H9 (cell line): ENCODE results near the gene SEMA4C. TPM values are rescaled to one million over a fixed set of nuclear protein-coding genes. Genes with fewer than 3 reads are reported as not detected.

Experiments
- DNase-seq: peaks from one replicate; pipeline ENCODE4 v3.0.0-alpha.2; 2017
- H2AFZ ChIP-seq: one replicate; pipeline ENCODE4 v1.6.1; 2013; ENCODE audit warnings: mild to moderate bottlenecking, low read length, control low read depth, moderate library complexity
- H2AK5ac ChIP-seq: 2 replicates; pipeline ENCODE4 v1.6.1; 2013; ENCODE audit warnings: low read length, control low read depth, mixed read lengths; ENCODE audit not compliant: insufficient read length
- H2BK120ac ChIP-seq: one replicate; pipeline ENCODE4 v1.6.1; 2013; ENCODE audit warnings: low read depth, mild to moderate bottlenecking, low read length, control low read depth, inconsistent platforms; ENCODE audit not compliant: poor library complexity, severe bottlenecking
- H2BK12ac ChIP-seq: 2 replicates; pipeline ENCODE4 v1.6.1; 2013; ENCODE audit warnings: low read length, control low read depth, mixed read lengths, low read depth; ENCODE audit not compliant: insufficient read length
- H2BK15ac ChIP-seq: 2 replicates; pipeline ENCODE4 v1.6.1; 2013; ENCODE audit warnings: low read depth, low read length, control low read depth
- H2BK20ac ChIP-seq: one replicate; pipeline ENCODE4 v1.6.1; 2013; ENCODE audit warnings: low read depth, mild to moderate bottlenecking, low read length, control low read depth, inconsistent platforms; ENCODE audit not compliant: poor library complexity, severe bottlenecking
- H2BK5ac ChIP-seq: 2 replicates; pipeline ENCODE4 v1.6.1; 2013; ENCODE audit warnings: low read length, control low read depth, mixed read lengths; ENCODE audit not compliant: insufficient read length
- H3K14ac ChIP-seq: 2 replicates; pipeline ENCODE4 v1.6.1; 2013; ENCODE audit warnings: low read length, control low read depth; ENCODE audit not compliant: insufficient read depth
- H3K18ac ChIP-seq: 2 replicates; pipeline ENCODE4 v1.6.1; 2013; ENCODE audit warnings: low read depth, mild to moderate bottlenecking, mixed read lengths, low read length, control low read depth; ENCODE audit not compliant: insufficient read length
- H3K23ac ChIP-seq: 2 replicates; pipeline ENCODE4 v1.6.1; 2013; ENCODE audit warnings: low read length, control low read depth, mixed read lengths, low read depth; ENCODE audit not compliant: insufficient read length
- H3K23me2 ChIP-seq: 2 replicates; pipeline ENCODE4 v1.6.1; 2013; ENCODE audit warnings: low read depth, mild to moderate bottlenecking, mixed read lengths, low read length, control low read depth; ENCODE audit not compliant: insufficient read length, poor library complexity, severe bottlenecking
- H3K27ac ChIP-seq: 2 replicates; pipeline ENCODE4 v1.5.1; 2013; ENCODE audit warnings: low read length, control low read depth, mixed read lengths, low read depth; ENCODE audit not compliant: insufficient read length
- H3K27me3 ChIP-seq: 2 replicates; pipeline ENCODE4 v1.6.1; 2013; ENCODE audit warnings: low read length, control low read depth, inconsistent platforms; ENCODE audit not compliant: insufficient read depth
- H3K4ac ChIP-seq: 2 replicates; pipeline ENCODE4 v1.6.1; 2013; ENCODE audit warnings: low read depth, mild to moderate bottlenecking, control low read depth, inconsistent platforms, low read length, moderate library complexity
- H3K4me1 ChIP-seq: 2 replicates; pipeline ENCODE4 v1.6.1; 2013; ENCODE audit warnings: low read length, control low read depth, inconsistent platforms; ENCODE audit not compliant: insufficient read depth
- H3K4me2 ChIP-seq: 2 replicates; pipeline ENCODE4 v1.6.1; 2013; ENCODE audit warnings: low read length, control low read depth, mixed read lengths; ENCODE audit not compliant: insufficient read length, insufficient read depth
- H3K56ac ChIP-seq: 2 replicates; pipeline ENCODE4 v1.6.1; 2013; ENCODE audit warnings: low read depth, mild to moderate bottlenecking, mixed read lengths, low read length, control low read depth; ENCODE audit not compliant: insufficient read length
- H3K79me1 ChIP-seq: 2 replicates; pipeline ENCODE4 v1.6.1; 2013; ENCODE audit warnings: low read depth, mild to moderate bottlenecking, moderate library complexity, low read length, control low read depth, inconsistent platforms; ENCODE audit not compliant: insufficient read depth, poor library complexity, severe bottlenecking
- H3K79me2 ChIP-seq: 2 replicates; pipeline ENCODE4 v1.6.1; 2013; ENCODE audit warnings: low read length, control low read depth, inconsistent platforms; ENCODE audit not compliant: insufficient read depth
- H3K9ac ChIP-seq: 2 replicates; pipeline ENCODE4 v1.6.1; 2013; ENCODE audit warnings: low read length, control low read depth, mixed read lengths; ENCODE audit not compliant: insufficient read length; ENCODE audit errors: extremely low read depth
- H3K9me3 ChIP-seq: one replicate; pipeline ENCODE4 v1.6.1; 2013; ENCODE audit warnings: low read depth, low read length, inconsistent platforms; ENCODE audit not compliant: control insufficient read depth
- H3T11ph ChIP-seq: one replicate; pipeline ENCODE4 v1.6.1; 2013; ENCODE audit warnings: mild to moderate bottlenecking, low read length, control low read depth, inconsistent platforms
- H4K20me1 ChIP-seq: one replicate; pipeline ENCODE4 v1.6.1; 2013; ENCODE audit not compliant: control insufficient read depth, insufficient read length, insufficient read depth
- H4K5ac ChIP-seq: 2 replicates; pipeline ENCODE4 v1.6.1; 2013; ENCODE audit warnings: low read depth, mild to moderate bottlenecking, mixed read lengths, low read length, control low read depth; ENCODE audit not compliant: insufficient read length
- H4K8ac ChIP-seq: replicated peaks from 2 replicates; pipeline ENCODE4 v1.6.1; 2013; ENCODE audit warnings: low read length, control low read depth, mixed read lengths, low read depth; ENCODE audit not compliant: insufficient read length
- H4K91ac ChIP-seq: 2 replicates; pipeline ENCODE4 v1.6.1; 2013; ENCODE audit warnings: low read depth, mild to moderate bottlenecking, moderate library complexity, mixed read lengths, low read length, control low read depth; ENCODE audit not compliant: insufficient read length
- H3K27ac Mint-ChIP-seq, 3 experiments: 2 replicates in 2 of 3; 3 replicates in 1 of 3; pipeline ENCODE4 v1.8.0; 2020 to 2021; ENCODE audit warnings: mixed read lengths in 3 of 3, mild to moderate bottlenecking in 1 of 3, moderate library complexity in 1 of 3
- H3K27me3 Mint-ChIP-seq: 2 replicates; pipeline ENCODE4 v1.8.0; 2021; ENCODE audit warnings: low read depth, mild to moderate bottlenecking, moderate library complexity, mixed read lengths
- H3K36me3 Mint-ChIP-seq, 3 experiments: 2 replicates in 2 of 3; 3 replicates in 1 of 3; pipeline ENCODE4 v1.8.0; 2020 to 2021; ENCODE audit warnings: low read depth in 3 of 3, mixed read lengths in 3 of 3; ENCODE audit not compliant: insufficient read depth in 1 of 3
- H3K4me1 Mint-ChIP-seq, 2 experiments: 2 replicates each; pipeline ENCODE4 v1.8.0; 2020; ENCODE audit warnings: mixed read lengths in 2 of 2
- H3K4me3 Mint-ChIP-seq, 2 experiments: 2 replicates in 1 of 2; 3 replicates in 1 of 2; pipeline ENCODE4 v1.8.0; 2020 to 2021; ENCODE audit warnings: mild to moderate bottlenecking in 2 of 2, mixed read lengths in 2 of 2, moderate library complexity in 1 of 2
- H3K9me3 Mint-ChIP-seq, 2 experiments: 2 replicates in 1 of 2; 3 replicates in 1 of 2; pipeline ENCODE4 v1.8.0; 2020; ENCODE audit warnings: mild to moderate bottlenecking in 2 of 2, mixed read lengths in 2 of 2, moderate library complexity in 1 of 2
- CTCF ChIP-seq: fragments of 200-600 bp; sonication (generic); conservative IDR thresholded peaks from 3 replicates; pipeline ENCODE4 v1.8.0; 2021; ENCODE audit warnings: antibody characterized with exemption, mild to moderate bottlenecking
- WGBS: extraction: QIAGEN DNeasy Blood & Tissue Kit; methylation state at CpG from one replicate; pipeline ENCODE4 v1.1.7; 2013; ENCODE audit warnings: missing lambda C conversion rate, low lambda C conversion rate, mixed read lengths; ENCODE audit not compliant: insufficient read length; ENCODE audit errors: extremely low coverage; 5-methylcytosine and 5-hydroxymethylcytosine counted together
- total RNA-seq: library from RNA; stranded (reverse); gene quantifications from 2 replicates; pipeline ENCODE4 v1.2.1, GENCODE V29; 2021

The SEMA4C gene
- total RNA-seq, 1 experiment from 2014 or later, result 81.6 TPM

GRCh38 chr2:96823198-96823597 is 46.7 kb downstream of the SEMA4C start:
- no peak overlapping the region for H2BK5ac ChIP-seq
- no peaks in the 10 kb centered on the region for H3K9me3 ChIP-seq
- no peak overlapping the region for H3K27ac Mint-ChIP-seq
- H3T11ph ChIP-seq, result no peak overlapping the region
- no peak for TF ChIP-seq CTCF
- H4K20me1 ChIP-seq, result no peaks in the 10 kb centered on the region
- H3K79me2 ChIP-seq, result peaks cover 3% of the 10 kb centered on the region; the same call in 1 of the 2 replicates
- no peak overlapping the region for H4K8ac ChIP-seq
- no peak overlapping the region for H2AFZ ChIP-seq
- H3K27ac ChIP-seq, result no peak overlapping the region
- no peak overlapping the region for H2BK120ac ChIP-seq
- H3K4me1 ChIP-seq, result no peaks in the 10 kb centered on the region; the same call in 1 of the 2 replicates
- H2BK20ac ChIP-seq, result no peak overlapping the region
- H3K18ac ChIP-seq, result no peak overlapping the region
- no peak overlapping the region for H2BK15ac ChIP-seq
- no peak overlapping the region for H3K14ac ChIP-seq
- no peak overlapping the region for H3K9ac ChIP-seq
- no peak overlapping the region for H3K23ac ChIP-seq
- no peaks in the 10 kb centered on the region for H3K23me2 ChIP-seq
- H4K91ac ChIP-seq, result no peak overlapping the region
- H3K56ac ChIP-seq, result no peak overlapping the region
- peaks cover 25 to 69% (median 67%) of the 10 kb centered on the region in 3 experiments for H3K36me3 Mint-ChIP-seq
- no CpG with 5 or more reads among the region's 11 CpGs for WGBS
- no peaks in the 10 kb centered on the region for H3K9me3 Mint-ChIP-seq
- H3K27me3 Mint-ChIP-seq, result peaks cover 1% of the 10 kb centered on the region; the same call in 1 of the 2 replicates
- H3K4ac ChIP-seq, result no peak overlapping the region
- H3K4me2 ChIP-seq, result no peak overlapping the region
- H4K5ac ChIP-seq, result no peak overlapping the region
- peaks cover 6% of the 10 kb centered on the region for H3K79me1 ChIP-seq
- H3K4me3 Mint-ChIP-seq, result no peak overlapping the region
- no peaks in the 10 kb centered on the region for H3K27me3 ChIP-seq
- no peak for DNase-seq
- H2BK12ac ChIP-seq, result no peak overlapping the region
- peaks cover 31 to 32% of the 10 kb centered on the region in 2 experiments for H3K4me1 Mint-ChIP-seq
- no peak overlapping the region for H2AK5ac ChIP-seq
